Gastrocnemius medialis (tissue), 4 donors: Measurements from ENCODE around the gene TANGO6.

Source experiments
- CTCF ChIP-seq, 5 experiments: fragments of 450-650 bp in 3 of 5; fragments of 200-600 bp in 2 of 5; sonication (generic) in 2 of 5; IDR thresholded peaks in 4 of 5; conservative IDR thresholded peaks in 1 of 5; 1 replicate in 4 of 5; 2 replicates in 1 of 5; pipeline ENCODE4 v1.5.1; 2016 to 2019; ENCODE audit warnings: antibody characterized with exemption in 5 of 5, mild to moderate bottlenecking in 3 of 5, moderate library complexity in 3 of 5
- POLR2A ChIP-seq, 2 donors: fragments of 450-650 bp; IDR thresholded peaks; one replicate each; pipeline ENCODE4 v1.6.1; 2017; ENCODE audit warnings: antibody characterized with exemption in 2 of 2, mild to moderate bottlenecking in 2 of 2, moderate library complexity in 2 of 2

- TF ChIP-seq CTCF (IDR thresholded peaks at IDR 0.05 in 4 of 5, conservative IDR thresholded peaks at IDR 0.05 in 1 of 5) (no peak), POLR2A (IDR thresholded peaks at IDR 0.05) (no peak)
Observed at GRCh38 chr16:68884401-68884800, 41.1 kb downstream of the TANGO6 start.
